ENCODE results near the gene NAV2. TPM values are rescaled to one million over a fixed set of nuclear protein-coding genes. Genes with fewer than 3 reads are reported as not detected.
"Not testable (repeated sequence)": the region's sequence is repeated elsewhere in the genome, so short reads cannot be mapped to it uniquely, and the experiment has no call there.

The NAV2 gene
- total RNA-seq, 2 donors from 2014 or later = 0.37 to 0.58 TPM

- Mint-ChIP-seq H3K36me3 (ENCODE audit: low read depth) (no peaks in the 10 kb centered on the region), H3K4me1 (no peaks in the 10 kb centered on the region), H3K4me3 (no peak overlapping the region), H3K27me3 (peaks cover 5% of the 10 kb centered on the region), H3K27ac (no peak overlapping the region), H3K9me3 (peaks cover 3% of the 10 kb centered on the region)
- ATAC-seq (replicated peaks) = no peak
These were observed 357.8 kb downstream of the NAV2 start for GRCh38 chr11:20070459-20070858.

- Mint-ChIP-seq H3K4me1 (no peaks in the 10 kb centered on the region), H3K27ac (no peak overlapping the region), H3K27me3 (no peaks in the 10 kb centered on the region), H3K36me3 (ENCODE audit: low read depth) (no peaks in the 10 kb centered on the region), H3K4me3 (no peak overlapping the region), H3K9me3 (peaks cover 3% of the 10 kb centered on the region)
- no peak for ATAC-seq (replicated peaks)
These were observed 363.0 kb downstream of the NAV2 start for GRCh38 chr11:20075627-20076026.

- Mint-ChIP-seq H3K4me1 (no peaks in the 10 kb centered on the region), H3K27me3 (no peaks in the 10 kb centered on the region), H3K36me3 (ENCODE audit: low read depth) (no peaks in the 10 kb centered on the region), H3K9me3 (no peaks in the 10 kb centered on the region), H3K4me3 (no peak overlapping the region), H3K27ac (no peak overlapping the region)
- ATAC-seq (replicated peaks) = no peak
These were observed 366.2 kb downstream of the NAV2 start for GRCh38 chr11:20078846-20079245.

GRCh38 chr11:20080032-20080685 lies 367.5 kb downstream of the NAV2 start:
- no peak overlapping the region for H3K27ac Mint-ChIP-seq
- no peak overlapping the region for H3K4me3 Mint-ChIP-seq
- no peaks in the 10 kb centered on the region for H3K27me3 Mint-ChIP-seq
- no peaks in the 10 kb centered on the region for H3K36me3 Mint-ChIP-seq (ENCODE audit: low read depth)
- H3K4me1 Mint-ChIP-seq = no peaks in the 10 kb centered on the region
- no peaks in the 10 kb centered on the region for H3K9me3 Mint-ChIP-seq
- no peak for ATAC-seq (replicated peaks)

GRCh38 chr11:20081336-20081735 lies 368.7 kb downstream of the NAV2 start:
- Mint-ChIP-seq H3K4me3 (no peak overlapping the region), H3K4me1 (no peaks in the 10 kb centered on the region)

GRCh38 chr11:20083877-20084276 lies 371.2 kb downstream of the NAV2 start:
- not testable (repeated sequence) for ATAC-seq (replicated peaks); H3K4me1 Mint-ChIP-seq; H3K9me3 Mint-ChIP-seq; H3K27ac Mint-ChIP-seq; H3K4me3 Mint-ChIP-seq; H3K27me3 Mint-ChIP-seq; H3K36me3 Mint-ChIP-seq (ENCODE audit: low read depth)

More at GRCh38 chr11:20081336-20081735, 368.7 kb downstream of the NAV2 start:
- no peaks in the 10 kb centered on the region for H3K9me3 Mint-ChIP-seq
- H3K27ac Mint-ChIP-seq = no peak overlapping the region
- H3K27me3 Mint-ChIP-seq = no peaks in the 10 kb centered on the region
- no peak for ATAC-seq (replicated peaks)
- no peaks in the 10 kb centered on the region for H3K36me3 Mint-ChIP-seq (ENCODE audit: low read depth)

- Mint-ChIP-seq H3K4me3 (no peak overlapping the region), H3K36me3 (ENCODE audit: low read depth) (no peaks in the 10 kb centered on the region), H3K27ac (no peak overlapping the region), H3K4me1 (no peaks in the 10 kb centered on the region), H3K27me3 (no peaks in the 10 kb centered on the region), H3K9me3 (no peaks in the 10 kb centered on the region)
- ATAC-seq (replicated peaks) = no peak
These were observed 372.5 kb downstream of the NAV2 start for GRCh38 chr11:20084921-20085814.

- Mint-ChIP-seq H3K4me3 (no peak overlapping the region), H3K4me1 (no peaks in the 10 kb centered on the region), H3K27me3 (no peaks in the 10 kb centered on the region), H3K27ac (no peak overlapping the region), H3K9me3 (no peaks in the 10 kb centered on the region), H3K36me3 (ENCODE audit: low read depth) (no peaks in the 10 kb centered on the region)
- no peak for ATAC-seq (replicated peaks)
These were observed 373.3 kb downstream of the NAV2 start for GRCh38 chr11:20085918-20086317.

- H3K27ac Mint-ChIP-seq = no peak overlapping the region
- no peak overlapping the region for H3K4me3 Mint-ChIP-seq
- no peak for ATAC-seq (replicated peaks)
- no peaks in the 10 kb centered on the region for H3K9me3 Mint-ChIP-seq
- H3K4me1 Mint-ChIP-seq = no peaks in the 10 kb centered on the region
- H3K36me3 Mint-ChIP-seq (ENCODE audit: low read depth) = no peaks in the 10 kb centered on the region
- H3K27me3 Mint-ChIP-seq = no peaks in the 10 kb centered on the region
These were observed 374.5 kb downstream of the NAV2 start for GRCh38 chr11:20087118-20087521.

- Mint-ChIP-seq H3K9me3 (no peaks in the 10 kb centered on the region), H3K4me3 (no peak overlapping the region), H3K27me3 (no peaks in the 10 kb centered on the region), H3K36me3 (ENCODE audit: low read depth) (no peaks in the 10 kb centered on the region), H3K4me1 (no peaks in the 10 kb centered on the region), H3K27ac (no peak overlapping the region)
- no peak for ATAC-seq (replicated peaks)
These were observed 376.0 kb downstream of the NAV2 start for GRCh38 chr11:20088397-20089225.

GRCh38 chr11:20089367-20089766 lies 376.7 kb downstream of the NAV2 start:
- Mint-ChIP-seq H3K27me3 (no peaks in the 10 kb centered on the region), H3K27ac (no peak overlapping the region), H3K4me1 (no peaks in the 10 kb centered on the region), H3K4me3 (no peak overlapping the region), H3K9me3 (no peaks in the 10 kb centered on the region), H3K36me3 (ENCODE audit: low read depth) (no peaks in the 10 kb centered on the region)
- ATAC-seq (replicated peaks) = no peak

- no peaks in the 10 kb centered on the region for H3K27me3 Mint-ChIP-seq
- H3K27ac Mint-ChIP-seq = no peak overlapping the region
- ATAC-seq (replicated peaks) = no peak
- H3K36me3 Mint-ChIP-seq (ENCODE audit: low read depth) = no peaks in the 10 kb centered on the region
- no peaks in the 10 kb centered on the region for H3K9me3 Mint-ChIP-seq
- H3K4me3 Mint-ChIP-seq = no peak overlapping the region
- H3K4me1 Mint-ChIP-seq = no peaks in the 10 kb centered on the region
These were observed 377.4 kb downstream of the NAV2 start for GRCh38 chr11:20089796-20090653.

GRCh38 chr11:20090654-20091374 lies 378.2 kb downstream of the NAV2 start:
- no peaks in the 10 kb centered on the region for H3K9me3 Mint-ChIP-seq
- no peak overlapping the region for H3K4me3 Mint-ChIP-seq
- no peak overlapping the region for H3K27ac Mint-ChIP-seq
- ATAC-seq (replicated peaks) = no peak
- no peaks in the 10 kb centered on the region for H3K4me1 Mint-ChIP-seq
- H3K36me3 Mint-ChIP-seq (ENCODE audit: low read depth) = no peaks in the 10 kb centered on the region
- H3K27me3 Mint-ChIP-seq = no peaks in the 10 kb centered on the region
